Measurements from ENCODE around the gene MAN2A1.

MAN2A1 gene

DNA sequence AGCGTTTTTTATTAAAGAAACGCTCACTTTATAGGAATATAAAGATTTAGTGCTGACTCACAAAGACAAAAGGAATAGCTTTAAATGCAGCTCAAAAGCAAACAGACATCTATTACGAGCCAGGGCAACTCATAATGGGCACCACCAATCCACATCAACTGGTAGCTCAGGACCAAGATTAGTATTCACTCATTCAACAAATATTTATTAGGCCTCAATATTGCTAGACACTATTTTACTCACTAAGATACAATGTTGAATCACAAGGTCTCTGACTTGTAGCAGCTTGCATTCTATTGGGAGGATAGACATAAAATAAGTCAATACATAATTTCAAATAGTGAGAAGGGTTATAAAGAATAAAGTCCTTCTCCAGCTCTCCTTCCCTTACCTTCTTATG, 8.0 kb upstream of the MAN2A1 start:
- DNase-seq (ENCODE audit: low read depth), result no peak

DNA sequence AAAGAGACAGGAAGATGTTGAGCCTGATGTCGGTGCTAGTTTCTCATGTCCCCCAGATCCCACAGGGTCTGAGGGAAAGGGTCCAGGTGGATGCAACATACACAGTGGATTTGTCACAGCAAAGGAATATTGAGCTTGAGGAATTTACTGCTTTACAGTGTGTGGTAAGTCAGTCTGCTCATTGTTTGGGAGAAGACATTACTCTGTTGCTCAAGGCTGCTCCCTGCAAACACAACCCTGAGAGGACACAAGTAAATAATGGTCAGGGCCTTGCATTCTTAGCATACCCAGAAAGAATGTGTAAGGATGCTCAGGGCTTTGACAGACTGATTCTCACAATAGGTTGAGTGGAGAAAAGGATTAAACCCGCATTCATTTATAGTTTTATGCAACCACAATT, 7.3 kb upstream of the MAN2A1 start:
- DNase-seq (ENCODE audit: low read depth), result no peak

DNA sequence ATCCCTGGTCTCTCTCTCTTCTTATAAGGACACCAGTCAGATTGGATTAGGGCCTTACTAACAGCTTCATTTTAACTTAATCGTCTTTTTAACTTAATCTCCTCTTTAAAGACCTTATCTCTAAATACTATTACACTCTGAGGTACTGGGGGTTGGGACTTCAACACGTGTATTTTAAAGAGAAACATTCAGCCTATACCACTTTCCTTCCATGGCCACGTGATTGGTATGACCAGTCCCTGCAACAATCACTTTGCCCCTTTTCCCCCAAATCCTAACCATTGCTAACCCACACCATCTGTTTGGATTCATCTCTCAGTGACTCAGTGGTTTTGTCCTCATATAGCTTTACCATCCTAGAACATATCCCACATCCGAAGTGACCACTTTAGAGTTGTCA, 3.8 kb upstream of the MAN2A1 start:
- DNase-seq (ENCODE audit: low read depth), result no peak

DNA sequence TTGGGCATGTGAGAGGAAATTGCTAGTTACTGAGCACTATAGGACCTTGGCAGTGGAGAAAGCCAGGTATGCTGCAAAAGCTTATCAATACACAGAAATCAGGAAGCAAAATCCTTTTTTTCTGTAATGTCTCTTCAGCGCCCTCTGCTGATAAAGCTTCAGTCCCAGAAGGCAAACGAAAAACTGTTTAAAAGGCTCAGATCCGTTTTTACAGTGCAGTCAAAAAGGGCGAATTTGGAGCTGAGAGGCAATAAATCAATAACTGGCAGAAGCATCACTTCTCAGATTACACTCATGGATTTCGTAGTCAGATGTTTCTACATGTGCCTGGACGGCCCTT, 1.1 kb upstream of the MAN2A1 start:
- no peak for DNase-seq (ENCODE audit: low read depth)

DNA sequence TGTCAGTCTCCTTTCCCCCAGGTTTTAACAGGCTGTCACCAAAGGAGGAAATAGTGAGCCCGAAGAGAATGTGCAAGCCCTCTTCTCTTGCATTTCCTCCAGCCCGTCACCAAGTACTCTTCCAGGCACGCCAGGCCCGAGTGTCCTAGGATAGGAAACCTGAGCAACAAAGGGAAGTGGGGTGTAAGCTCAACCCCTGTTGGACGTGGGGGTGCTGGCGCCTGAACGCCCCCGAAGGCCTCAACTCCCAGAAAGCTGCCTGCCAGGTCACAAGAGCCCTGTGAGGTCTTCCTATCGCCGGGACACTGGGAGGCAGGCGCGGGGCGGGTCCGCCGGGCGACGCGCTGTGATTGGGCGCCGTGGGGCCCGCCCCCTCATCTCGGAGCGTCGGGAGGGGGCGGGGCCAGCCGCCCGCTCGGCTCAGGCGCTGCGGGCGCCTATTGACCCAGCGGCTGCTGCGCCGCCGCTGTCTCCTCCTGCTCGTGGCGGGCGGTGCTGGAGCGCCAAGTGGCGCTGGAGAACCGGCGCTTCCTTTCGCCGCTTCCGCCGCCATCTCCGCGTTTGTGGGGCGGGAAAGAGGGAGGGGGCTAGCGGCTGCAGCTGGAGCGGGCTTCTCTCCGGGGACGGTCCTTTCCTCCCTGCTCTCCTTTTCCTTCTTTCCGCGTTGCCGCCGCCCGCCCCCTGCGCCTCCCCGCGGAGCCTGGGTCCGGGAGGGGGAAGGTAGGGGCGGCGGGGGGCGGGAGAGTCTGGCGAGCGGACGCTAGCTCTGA, 572 bp upstream of the MAN2A1 start:
- peak; percentile 53 for DNase-seq (ENCODE audit: low read depth)

DNA sequence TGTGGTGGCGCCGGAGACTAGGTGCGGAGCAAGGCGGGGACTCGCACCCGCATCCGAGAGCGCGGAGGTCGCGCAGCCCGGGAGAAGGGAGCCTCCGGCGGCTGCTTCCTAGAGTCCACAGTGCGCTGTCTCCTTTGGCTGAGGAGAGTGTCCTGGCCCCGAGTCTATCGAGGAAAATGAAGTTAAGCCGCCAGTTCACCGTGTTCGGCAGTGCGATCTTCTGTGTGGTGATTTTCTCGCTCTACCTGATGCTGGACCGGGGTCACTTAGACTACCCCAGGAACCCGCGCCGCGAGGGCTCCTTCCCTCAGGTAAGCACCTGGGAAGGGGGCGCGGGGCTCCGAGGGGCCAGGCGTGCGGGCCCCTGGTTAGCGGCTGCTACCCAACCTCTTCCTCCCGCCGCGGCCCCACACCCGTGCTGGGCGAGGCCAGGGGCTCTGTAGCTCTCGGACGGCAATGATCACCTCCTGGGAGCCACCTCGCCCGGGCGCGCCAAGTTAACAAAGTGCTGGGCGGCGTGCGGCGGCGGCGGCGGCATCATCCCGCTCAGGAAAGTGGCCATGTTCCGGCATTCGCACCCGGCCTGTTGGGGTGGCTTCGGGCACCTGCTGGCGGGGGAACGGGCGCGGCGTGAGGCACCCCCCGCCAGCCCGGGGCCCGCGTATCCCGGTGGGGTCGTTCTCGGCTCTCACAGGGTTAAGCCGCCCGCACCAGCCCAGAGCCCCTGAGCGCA, 681 bp downstream of the MAN2A1 start:
- no peak for DNase-seq (ENCODE audit: low read depth)

DNA sequence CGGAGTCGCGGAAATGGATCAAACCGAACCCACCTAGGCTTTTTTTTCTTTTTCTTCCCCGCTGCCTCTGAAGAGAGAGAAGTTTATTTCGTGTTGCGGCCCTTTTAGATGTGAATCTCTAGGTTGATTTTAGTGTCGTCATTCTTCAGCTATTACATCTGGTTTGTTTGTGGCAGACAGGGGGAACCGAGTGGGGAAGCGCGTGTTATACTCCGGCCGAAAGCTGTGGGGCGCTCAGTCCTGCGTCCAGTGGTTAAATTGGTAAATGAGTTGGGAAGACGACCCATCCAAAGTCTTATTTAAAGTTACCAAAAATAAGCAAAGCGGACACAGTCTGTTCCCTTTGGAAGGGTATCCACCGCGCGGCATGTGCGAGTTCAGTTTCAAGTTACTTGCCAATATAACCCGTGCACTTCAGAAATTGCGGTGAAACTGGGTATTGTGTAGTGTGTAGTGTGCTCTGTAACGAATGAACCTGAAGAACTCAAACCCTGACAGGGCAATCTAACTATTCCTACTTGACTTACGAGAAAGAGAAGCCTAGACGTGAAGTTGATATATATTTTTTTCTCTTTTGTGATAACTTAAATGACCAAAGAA, 1.3 kb downstream of the MAN2A1 start:
- DNase-seq (ENCODE audit: low read depth), result peak; percentile 55

DNA sequence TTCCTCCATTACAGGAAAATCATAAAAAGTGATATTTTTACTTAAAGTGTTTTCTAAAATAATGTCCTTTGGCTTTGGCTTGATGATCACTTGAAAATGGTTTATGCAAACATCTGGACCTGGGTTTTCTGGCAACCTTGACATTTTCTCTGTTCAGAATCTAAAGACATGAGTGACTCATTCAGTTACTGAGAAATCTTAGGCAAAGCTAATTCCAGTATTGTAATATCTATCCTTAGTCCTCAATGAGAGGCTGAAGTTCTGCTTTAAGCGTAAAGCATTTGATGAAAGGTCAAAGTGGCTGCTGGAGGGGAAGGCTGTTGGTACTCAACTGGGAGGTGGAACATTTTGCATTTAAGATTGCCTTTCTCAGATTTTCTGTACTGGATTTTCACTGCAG, 2.3 kb downstream of the MAN2A1 start:
- DNase-seq (ENCODE audit: low read depth), result peak; percentile 49

DNA sequence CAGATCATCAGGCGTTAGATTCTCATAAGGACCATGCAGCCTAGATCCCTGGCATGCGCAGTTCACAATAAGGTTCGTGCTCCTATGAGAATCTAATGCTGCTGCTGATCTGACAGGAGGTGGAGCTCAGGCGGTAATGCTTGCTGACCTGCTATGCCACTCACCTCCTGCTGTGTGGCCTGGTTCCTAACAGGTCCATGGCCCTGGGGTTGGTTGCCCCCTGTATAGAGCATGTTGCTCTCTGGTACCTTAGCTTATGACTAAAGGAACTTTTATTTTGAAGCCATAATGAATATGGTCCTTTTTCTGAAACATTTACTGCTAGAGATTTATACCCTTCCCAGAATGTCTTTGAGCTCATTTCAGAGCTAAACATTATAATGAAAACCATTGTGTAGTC, 3.1 kb downstream of the MAN2A1 start:
- DNase-seq (ENCODE audit: low read depth), result no peak

DNA sequence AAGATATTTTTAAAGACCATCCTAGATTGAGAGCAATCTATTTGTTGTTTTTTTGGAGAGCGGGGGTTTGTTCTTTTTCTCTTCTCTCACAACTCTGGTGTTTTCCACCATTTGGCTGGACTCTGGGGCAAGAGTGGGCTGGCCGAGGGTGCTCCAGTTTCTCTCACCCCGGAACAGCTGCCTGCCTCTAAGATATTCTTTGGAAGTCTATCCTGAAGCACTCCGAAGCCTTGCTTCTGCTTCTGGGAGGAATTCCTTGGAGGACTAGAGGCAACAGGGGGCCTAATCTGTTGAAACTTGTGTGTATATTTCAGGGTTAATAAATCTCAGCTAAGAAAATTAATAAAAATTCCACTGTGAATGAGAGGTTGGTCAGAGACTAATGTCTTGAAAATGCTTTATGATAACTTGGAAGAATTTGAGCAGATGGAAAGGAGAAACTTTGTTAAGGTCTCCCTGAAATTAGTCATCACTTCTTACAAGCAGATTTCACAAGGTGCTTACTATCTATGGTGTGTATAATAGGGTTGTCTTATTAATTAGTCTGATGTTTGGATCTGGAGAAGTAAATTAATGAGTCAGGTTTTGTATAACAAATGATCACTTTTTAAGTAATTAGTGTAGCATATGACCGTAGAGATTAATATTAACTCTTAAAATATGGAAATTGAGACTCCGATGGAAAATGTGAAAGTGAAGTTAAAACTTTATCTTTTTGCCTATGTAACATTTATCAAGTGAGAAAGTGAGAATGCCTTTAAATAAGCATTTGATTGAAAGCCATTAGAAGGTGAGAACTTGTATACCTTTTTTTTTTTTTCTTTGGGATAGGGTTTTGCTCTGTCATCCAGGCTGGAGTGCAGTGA, 4.0 kb downstream of the MAN2A1 start:
- peak; percentile 45 for DNase-seq (ENCODE audit: low read depth)

DNA sequence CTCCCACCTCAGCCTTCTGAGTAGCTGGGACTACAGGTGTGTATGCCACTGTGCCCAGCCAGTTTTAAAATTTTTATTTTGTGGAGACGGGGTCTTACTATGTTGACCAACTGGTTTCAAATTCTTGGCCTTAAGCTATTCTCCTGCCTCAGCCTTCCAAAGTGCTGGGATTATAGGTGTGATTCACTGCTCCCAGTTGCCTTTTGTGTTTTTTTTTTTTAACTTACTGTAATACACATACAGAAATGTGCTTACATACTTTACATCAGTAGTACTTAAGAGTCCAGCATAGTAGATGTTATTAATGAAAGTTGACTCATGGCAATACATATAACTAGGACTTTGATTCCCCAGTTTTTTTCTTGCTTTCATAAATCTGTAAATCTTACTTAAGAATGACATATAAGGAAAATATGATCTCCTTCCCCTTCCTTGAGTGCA, 4.7 kb downstream of the MAN2A1 start:
- DNase-seq (ENCODE audit: low read depth), result no peak

DNA sequence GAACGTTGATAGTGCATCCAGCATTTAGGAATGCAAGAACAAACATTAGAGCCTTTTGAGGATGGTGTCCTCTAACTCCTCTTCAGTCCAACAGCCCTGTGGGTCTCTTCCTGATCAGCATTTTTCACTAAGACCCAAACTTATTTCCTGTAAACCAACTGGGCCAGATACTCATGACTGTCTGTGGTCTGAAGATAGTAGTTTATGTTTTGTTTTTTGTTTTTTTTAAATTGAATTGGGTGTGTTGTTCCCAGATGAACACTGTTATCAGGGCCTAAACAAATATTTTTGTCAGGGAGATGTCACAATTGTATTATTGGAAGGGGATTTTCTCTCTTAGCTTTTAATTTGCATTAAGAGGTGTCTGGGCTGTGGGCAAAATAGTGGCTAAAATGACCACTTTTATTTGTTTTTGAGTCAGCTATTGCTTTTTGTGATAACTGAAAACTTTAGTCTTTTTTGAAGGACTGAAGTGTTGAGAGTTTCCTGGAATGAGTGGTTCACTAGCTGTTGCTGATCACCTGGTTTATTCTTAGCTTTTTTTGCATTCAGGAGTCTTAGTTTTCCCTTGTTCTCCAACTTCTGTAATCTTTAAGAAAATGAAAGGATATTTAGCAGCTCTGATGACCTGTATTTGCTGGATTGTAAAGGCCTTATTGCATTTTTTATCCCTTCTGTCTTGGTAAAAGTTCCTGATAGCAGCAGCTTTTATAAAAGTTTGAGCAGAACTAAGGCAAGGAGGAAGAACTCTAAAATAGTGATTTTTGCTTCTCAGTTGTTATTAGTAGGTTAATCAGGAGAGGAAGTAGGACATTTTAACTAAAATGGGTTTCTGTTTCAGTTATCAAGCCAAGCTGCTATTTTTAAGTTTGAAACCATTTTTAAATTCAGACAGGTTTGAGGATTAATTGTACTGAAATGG, 5.5 kb downstream of the MAN2A1 start:
- no peak for DNase-seq (ENCODE audit: low read depth)

DNA sequence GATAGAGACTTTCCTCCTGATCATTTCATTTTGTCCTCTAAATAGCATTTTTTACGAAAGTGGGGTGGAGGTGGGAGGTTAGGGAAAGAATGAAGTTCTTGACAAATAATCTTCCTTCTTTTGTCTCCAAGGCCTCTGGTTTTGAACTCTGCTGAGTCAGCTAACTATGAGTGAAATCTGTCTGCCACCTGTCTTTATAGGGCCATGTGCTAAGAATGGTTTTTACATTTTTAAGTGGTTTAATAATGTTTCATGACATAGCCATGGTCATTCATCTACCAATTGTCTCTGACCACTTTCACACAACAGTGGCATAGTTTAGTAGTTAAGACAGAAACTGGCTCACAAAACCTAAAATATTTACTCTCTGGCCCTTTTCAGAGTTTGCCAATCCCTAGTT, 7.6 kb downstream of the MAN2A1 start:
- DNase-seq (ENCODE audit: low read depth), result no peak

DNA sequence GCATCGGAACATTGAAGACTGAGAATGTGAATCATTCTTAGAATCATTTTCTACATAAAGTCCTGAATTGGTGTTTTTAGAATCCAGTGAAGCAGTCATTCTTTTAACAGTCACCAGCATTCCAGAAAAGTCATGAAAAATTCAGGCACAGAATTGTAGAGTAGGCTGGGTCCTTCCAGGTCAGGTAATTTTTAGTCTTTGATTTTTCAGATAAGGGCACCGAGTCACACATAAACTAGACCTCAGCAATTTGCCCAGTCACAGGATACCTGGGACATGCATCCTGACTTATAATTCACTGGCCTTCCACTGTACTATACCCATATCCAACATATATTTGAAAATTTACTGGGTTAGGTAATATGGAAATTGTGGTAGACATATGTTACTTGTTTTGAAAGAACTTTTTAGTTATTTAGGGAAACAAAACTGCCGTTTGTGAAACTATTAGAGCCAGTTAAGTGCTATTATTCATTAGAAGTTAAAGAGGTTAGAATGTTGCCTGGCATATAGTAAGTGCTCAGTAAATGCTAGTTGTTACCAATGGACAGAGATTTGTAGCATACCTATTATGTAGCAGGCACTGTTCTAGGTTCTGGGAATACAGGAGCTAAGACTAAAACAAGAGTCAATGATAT, 10.9 kb downstream of the MAN2A1 start:
- DNase-seq (ENCODE audit: low read depth), result no peak

DNA sequence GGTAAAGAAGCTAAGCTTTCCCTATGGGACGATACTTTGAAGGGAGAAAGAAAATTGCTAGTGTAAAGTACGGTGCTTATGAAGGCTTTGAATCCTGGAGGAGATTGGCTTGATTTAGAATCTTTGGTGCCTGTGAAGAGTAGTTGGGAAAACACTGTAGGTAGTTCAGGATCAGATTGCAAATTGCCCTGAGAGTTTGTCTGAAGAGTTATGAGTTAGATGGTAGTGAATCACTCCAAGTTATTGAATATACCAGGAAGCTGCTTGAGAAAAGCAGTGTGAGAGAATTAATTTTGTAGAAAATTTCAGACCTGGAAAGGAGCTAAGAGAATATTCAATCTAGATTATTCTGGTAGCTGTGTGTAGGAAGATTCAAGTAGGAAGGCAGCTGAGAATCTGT, 11.5 kb downstream of the MAN2A1 start:
- no peak for DNase-seq (ENCODE audit: low read depth)

DNA sequence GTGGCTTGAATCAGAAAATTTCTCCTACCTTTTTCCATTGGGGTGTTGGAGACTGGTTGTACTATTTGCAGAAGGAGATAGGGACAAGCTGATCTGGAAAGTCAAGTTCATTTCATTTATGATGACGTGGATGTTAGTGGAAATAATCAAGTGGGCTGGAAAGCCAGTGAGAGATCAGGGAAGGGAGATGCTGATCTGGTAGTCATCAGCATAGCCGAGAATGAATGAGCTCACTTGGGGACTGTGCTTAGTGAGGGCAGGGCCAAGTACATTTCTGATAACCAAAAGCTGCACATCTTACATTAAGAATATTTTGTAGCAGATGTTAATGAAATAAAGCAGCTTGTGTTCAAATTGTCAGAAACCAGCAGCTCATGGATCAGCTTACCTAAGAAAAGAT, 12.1 kb downstream of the MAN2A1 start:
- DNase-seq (ENCODE audit: low read depth), result no peak

DNA sequence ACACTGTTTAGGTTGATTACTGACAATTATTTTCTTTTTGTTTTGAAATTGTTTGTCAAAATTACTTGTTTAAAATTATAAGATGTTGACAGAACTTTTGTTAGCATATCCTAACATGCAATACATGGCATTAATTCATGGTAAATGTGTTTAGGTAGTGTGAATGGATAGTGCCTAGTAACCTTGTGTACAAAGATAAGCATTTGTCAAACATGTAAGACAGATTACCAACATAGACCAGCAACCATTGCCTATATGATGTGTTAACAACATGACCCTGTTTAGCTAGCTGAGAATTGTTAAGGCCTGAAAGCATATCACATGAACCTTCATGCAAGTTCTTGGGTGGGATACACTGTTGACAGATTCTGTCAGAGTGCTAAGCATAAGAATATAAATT, 13.4 kb downstream of the MAN2A1 start:
- DNase-seq (ENCODE audit: low read depth), result no peak

DNA sequence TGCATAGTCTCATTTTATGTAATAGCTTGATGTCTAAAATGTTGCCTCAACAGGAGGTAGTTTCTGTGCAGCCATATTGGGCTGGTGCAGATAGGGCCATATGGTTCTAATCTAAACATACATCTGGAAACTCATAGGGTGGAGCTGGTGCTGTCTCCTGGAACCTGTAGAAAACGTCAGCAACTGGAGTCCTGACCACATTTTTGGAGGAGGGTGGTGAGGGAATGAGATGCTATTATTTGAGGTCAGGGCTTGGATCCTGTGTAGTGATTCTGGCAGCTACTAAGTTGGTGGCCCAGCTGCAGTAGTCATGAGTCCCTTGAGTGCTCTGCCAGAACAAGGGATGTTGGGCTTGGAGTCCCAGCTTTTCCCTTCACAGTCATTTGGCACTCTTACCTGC, 14.1 kb downstream of the MAN2A1 start:
- peak; percentile 25 for DNase-seq (ENCODE audit: low read depth)

DNA sequence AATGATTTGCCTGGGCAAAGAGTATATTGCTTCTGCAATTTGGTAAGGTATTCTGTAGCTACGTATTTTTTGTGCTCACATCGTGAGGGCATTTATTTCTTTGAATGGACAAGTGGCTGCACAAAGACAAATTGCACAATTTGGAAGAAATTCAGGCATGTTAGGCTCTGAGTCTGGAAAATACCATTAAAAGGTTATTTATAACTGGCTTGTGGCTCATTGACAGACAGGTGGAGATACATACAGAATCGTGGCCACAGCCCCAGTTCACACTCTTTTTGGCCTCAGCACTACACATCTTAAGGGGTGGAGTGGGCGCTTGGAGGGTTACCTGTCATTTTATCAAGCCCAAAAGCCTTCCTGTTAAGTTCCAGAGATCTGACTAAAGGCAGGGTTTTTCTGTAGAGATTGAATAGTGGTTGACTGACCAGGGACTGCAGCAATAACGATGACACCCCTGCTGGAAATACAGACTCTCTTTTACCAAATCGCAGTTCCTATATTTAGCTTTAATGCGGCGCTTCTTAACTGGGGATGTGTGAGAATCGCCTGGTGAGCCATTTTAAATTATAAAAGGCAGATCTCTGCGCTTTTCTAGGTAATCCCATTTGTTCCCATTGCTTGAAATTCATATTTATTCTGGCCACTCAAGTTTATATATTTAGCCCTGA, 14.7 kb downstream of the MAN2A1 start:
- DNase-seq (ENCODE audit: low read depth), result no peak

DNA sequence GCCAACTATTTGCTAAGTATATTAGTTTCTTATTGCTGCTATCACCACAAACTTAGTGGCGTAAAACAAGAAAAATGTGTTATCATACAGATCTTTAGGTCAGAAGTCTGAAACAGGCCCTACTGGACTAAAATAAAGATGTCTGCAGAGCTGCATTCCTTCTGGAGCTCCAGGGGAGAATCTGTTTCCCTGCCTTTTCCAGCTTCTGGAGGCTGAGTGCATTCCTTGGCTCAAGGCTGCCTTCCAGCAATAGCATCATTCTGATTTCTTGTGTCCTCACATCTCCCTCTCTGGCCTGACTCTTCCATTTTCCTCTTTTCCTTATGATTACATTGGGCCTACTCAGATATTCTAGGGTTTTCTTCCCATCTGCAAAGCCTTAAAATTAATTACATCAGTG, 15.9 kb downstream of the MAN2A1 start:
- DNase-seq (ENCODE audit: low read depth), result no peak
